Prostate gland (tissue), 2 donors: ENCODE data around the gene KRT86.

Experiments used
- CTCF ChIP-seq, 4 experiments: fragments of 200-600 bp in 2 of 4; fragments of 450-650 bp in 2 of 4; sonication (generic) in 2 of 4; IDR thresholded peaks; 1 replicate in 3 of 4; 2 replicates in 1 of 4; pipeline ENCODE4 v1.5.1; 2016 to 2019; ENCODE audit warnings: antibody characterized with exemption in 4 of 4, mild to moderate bottlenecking in 2 of 4, moderate library complexity in 2 of 4
- POLR2A ChIP-seq: fragments of 450-650 bp; IDR thresholded peaks from one replicate; pipeline ENCODE4 v1.6.1; 2016; ENCODE audit warnings: antibody characterized with exemption, mild to moderate bottlenecking
- POLR2AphosphoS5 ChIP-seq: sonication (generic); formaldehyde crosslinking; IDR thresholded peaks from one replicate; pipeline ENCODE4 v1.6.1; 2017; ENCODE audit warnings: antibody characterized with exemption

GRCh38 chr12:52331039-52331438 lies 56.6 kb downstream of the KRT86 start:
- TF ChIP-seq POLR2A (no peak), CTCF (IDR thresholded peaks at IDR 0.05) (no peak), POLR2AphosphoS5 (no peak)
